ENCODE data around the gene PDE10A.
"Not testable (repeated sequence)": the region's sequence is repeated elsewhere in the genome, so short reads cannot be mapped to it uniquely, and the experiment has no call there.

PDE10A gene

DNA sequence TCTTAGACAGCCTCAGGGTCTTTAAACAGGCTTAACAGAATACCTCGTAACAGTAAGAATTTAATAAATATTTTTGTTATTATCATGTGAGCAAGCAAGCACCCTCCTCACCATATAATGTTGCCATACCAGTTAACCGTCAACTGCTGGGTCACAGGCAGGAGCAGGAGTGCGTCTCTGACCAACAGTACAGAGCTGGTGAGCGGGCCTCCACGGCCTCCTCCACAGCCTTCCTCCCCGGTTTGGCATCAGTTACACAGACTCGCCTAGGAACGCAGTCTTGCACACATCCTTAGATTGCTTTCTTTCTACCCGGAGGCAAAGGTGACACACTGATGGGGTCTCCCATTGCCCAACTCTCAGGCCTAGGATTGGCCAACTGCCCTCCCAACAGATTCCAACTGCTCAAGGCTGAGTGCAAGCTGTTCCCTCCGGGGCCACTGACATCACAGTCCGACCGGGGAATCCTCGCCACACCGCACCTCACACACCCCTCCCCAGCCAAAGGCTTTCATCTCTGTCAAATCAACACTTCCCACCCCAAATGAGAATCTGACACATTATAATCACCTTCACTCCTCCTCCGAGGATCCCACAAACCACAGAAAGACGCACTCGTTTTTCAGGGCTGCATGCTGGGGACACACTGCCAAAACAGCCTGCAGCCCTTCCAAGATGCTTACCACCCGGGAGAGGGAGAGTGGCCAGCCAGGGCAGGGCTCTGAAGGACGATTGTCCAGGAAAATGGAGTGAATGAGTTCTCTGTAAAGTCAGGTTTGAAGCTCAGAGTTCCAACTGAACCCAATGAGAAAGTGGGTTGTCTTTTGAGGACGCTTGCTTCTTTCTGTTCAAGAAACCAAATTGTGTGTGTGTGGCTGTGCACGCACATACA lies 63.2 kb downstream of the PDE10A start:
- H3K27ac ChIP-seq (ENCODE audit: low read depth, low read length), result no peak overlapping the region

GRCh38 chr6:165599121-165599520 lies 63.9 kb downstream of the PDE10A start:
- Histone ChIP-seq H3K4me1 (ENCODE audit: insufficient read depth, low read length) (peaks cover 17% of the 10 kb centered on the region; the same call in 1 of the 2 replicates), H3K36me3 (ENCODE audit: insufficient read depth, low read length) (no peaks in the 10 kb centered on the region), H3K9ac (ENCODE audit: low read depth, low read length) (no peak overlapping the region), H3K27ac (ENCODE audit: low read depth, low read length) (no peak overlapping the region), H3K9me3 (ENCODE audit: insufficient read depth, low read depth, low read length) (0 out of 2 replicates have a peak, but pooled peaks cover under 1% of the 10 kb centered on the region), H3K27me3 (ENCODE audit: insufficient read depth, low read length) (no peaks in the 10 kb centered on the region), H3K4me3 (ENCODE audit: low read length) (no peak overlapping the region)
- WGBS, result 67% methylated on average over 3 of the region's 3 CpGs

More for the DNA sequence above, 63.2 kb downstream of the PDE10A start:
- H3K4me1 ChIP-seq (ENCODE audit: insufficient read depth, low read length), result peaks cover 17% of the 10 kb centered on the region; the same call in 1 of the 2 replicates
- WGBS, result 92% methylated on average over 20 of the region's 21 CpGs
- no peaks in the 10 kb centered on the region for H3K27me3 ChIP-seq (ENCODE audit: insufficient read depth, low read length)
- H3K4me3 ChIP-seq (ENCODE audit: low read length), result no peak overlapping the region
- no peaks in the 10 kb centered on the region for H3K36me3 ChIP-seq (ENCODE audit: insufficient read depth, low read length)
- no peak overlapping the region for H3K9ac ChIP-seq (ENCODE audit: low read depth, low read length)
- H3K9me3 ChIP-seq (ENCODE audit: insufficient read depth, low read depth, low read length), result no peaks in the 10 kb centered on the region

- Histone ChIP-seq H3K9me3 (ENCODE audit: insufficient read depth, low read depth, low read length) (0 out of 2 replicates have a peak, but pooled peaks cover 6% of the 10 kb centered on the region), H3K4me1 (ENCODE audit: insufficient read depth, low read length) (peaks cover 17% of the 10 kb centered on the region; the same call in 1 of the 2 replicates), H3K9ac (ENCODE audit: low read depth, low read length) (no peak overlapping the region), H3K4me3 (ENCODE audit: low read length) (no peak overlapping the region), H3K36me3 (ENCODE audit: insufficient read depth, low read length) (no peaks in the 10 kb centered on the region), H3K27ac (ENCODE audit: low read depth, low read length) (no peak overlapping the region), H3K27me3 (ENCODE audit: insufficient read depth, low read length) (no peaks in the 10 kb centered on the region)
- 91% methylated on average over 3 of the region's 3 CpGs for WGBS
Measured at GRCh38 chr6:165597821-165598220, 65.2 kb downstream of the PDE10A start.

DNA sequence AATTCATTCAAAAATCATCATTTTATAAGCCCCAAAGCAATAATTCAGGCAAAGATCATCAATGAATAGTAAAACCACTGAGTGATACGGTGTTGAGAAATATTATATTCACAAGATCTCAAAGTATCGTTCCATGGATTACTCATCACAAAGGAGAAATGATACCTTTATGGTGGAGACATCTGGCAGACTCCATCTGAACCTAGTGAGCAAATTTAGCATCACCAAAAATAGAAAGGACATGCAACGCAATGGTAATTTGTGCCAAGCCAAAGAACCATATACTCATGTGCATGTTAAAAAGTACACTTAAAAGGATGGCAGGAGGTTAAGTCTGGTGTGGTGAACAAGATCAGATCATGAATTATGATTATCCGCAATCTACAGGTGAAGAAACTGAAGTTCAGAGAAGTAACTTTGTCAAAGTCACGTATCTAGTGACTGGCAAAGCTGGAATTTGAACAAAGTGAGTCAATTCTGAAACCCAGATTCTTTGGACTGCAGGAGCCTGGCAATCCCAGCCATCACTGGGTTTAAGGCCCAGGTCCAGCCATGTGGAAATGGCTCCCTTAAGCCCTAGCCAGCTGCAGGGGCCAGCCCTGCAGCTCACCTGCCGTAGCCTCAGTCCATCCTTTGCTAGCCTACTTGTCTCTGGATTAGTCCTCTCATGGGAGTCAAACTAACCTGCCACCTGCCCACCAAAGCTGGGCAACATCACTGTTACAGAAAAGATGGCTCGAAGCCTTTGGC lies 68.3 kb downstream of the PDE10A start:
- WGBS, result 75% methylated on average over 5 of the region's 7 CpGs
- no peak overlapping the region for H3K27ac ChIP-seq (ENCODE audit: low read depth, low read length)
- no peaks in the 10 kb centered on the region for H3K27me3 ChIP-seq (ENCODE audit: insufficient read depth, low read length)

GRCh38 chr6:165592947-165593346 lies 70.1 kb downstream of the PDE10A start:
- H3K9ac ChIP-seq (ENCODE audit: low read depth, low read length); H3K36me3 ChIP-seq (ENCODE audit: insufficient read depth, low read length); H3K27ac ChIP-seq (ENCODE audit: low read depth, low read length); H3K9me3 ChIP-seq (ENCODE audit: insufficient read depth, low read depth, low read length); H3K27me3 ChIP-seq (ENCODE audit: insufficient read depth, low read length); H3K4me3 ChIP-seq (ENCODE audit: low read length); H3K4me1 ChIP-seq (ENCODE audit: insufficient read depth, low read length): not testable (repeated sequence)
- WGBS, result 97% methylated on average over 4 of the region's 4 CpGs

More for the DNA sequence above, 68.3 kb downstream of the PDE10A start:
- Histone ChIP-seq H3K4me1 (ENCODE audit: insufficient read depth, low read length) (0 out of 2 replicates have a peak, but pooled peaks cover 11% of the 10 kb centered on the region), H3K9ac (ENCODE audit: low read depth, low read length) (no peak overlapping the region), H3K4me3 (ENCODE audit: low read length) (no peak overlapping the region), H3K36me3 (ENCODE audit: insufficient read depth, low read length) (no peaks in the 10 kb centered on the region), H3K9me3 (ENCODE audit: insufficient read depth, low read depth, low read length) (0 out of 2 replicates have a peak, but pooled peaks cover 6% of the 10 kb centered on the region)

DNA sequence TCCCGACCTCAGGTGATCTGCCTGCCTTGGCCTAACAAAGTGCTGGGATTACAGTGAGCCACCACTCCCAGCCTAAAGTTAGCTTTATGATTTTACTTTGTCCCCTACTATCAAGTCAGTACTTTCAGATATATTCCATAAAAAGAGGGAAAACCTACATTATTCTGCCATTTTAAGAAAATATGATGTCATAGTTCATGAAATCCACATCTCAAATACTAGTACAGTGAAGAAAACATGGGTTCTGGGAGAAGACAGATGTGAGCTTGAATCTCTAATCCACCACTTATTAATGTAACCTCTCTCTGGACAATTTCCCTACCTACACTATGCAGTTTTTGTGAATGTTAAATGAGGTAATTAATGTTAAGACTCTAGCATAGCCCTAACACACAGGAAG lies 74.5 kb downstream of the PDE10A start:
- no peaks in the 10 kb centered on the region for H3K36me3 ChIP-seq (ENCODE audit: insufficient read depth, low read length)
- peaks cover 6% of the 10 kb centered on the region; the same call in 1 of the 2 replicates for H3K4me1 ChIP-seq (ENCODE audit: insufficient read depth, low read length)
- H3K27me3 ChIP-seq (ENCODE audit: insufficient read depth, low read length), result no peaks in the 10 kb centered on the region
- WGBS, result 90% methylated on average over 1 of the region's 1 CpG
- no peak overlapping the region for H3K4me3 ChIP-seq (ENCODE audit: low read length)
- H3K9me3 ChIP-seq (ENCODE audit: insufficient read depth, low read depth, low read length), result no peaks in the 10 kb centered on the region
- no peak overlapping the region for H3K9ac ChIP-seq (ENCODE audit: low read depth, low read length)
- no peak overlapping the region for H3K27ac ChIP-seq (ENCODE audit: low read depth, low read length)

DNA sequence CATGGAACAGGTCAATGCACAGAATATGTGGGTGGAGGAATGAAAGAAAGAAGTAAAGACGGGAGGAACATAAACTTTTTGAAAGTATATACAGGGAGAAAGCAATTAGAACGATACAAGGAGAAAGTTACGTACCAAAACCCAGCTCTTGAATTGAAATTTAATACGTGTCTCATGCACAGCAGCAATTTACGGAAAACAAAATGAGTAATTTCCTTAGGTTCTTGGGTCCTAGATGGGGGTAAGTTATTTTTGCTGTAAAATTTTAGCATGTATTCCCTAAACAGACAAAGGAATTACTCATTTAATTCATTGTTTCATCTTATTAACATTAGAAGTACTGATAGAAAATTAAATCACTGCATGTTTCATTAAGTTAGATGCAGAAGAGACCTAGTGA lies 75.8 kb downstream of the PDE10A start:
- WGBS, result 95% methylated on average over 5 of the region's 5 CpGs
- Histone ChIP-seq H3K4me3 (ENCODE audit: low read length) (no peak overlapping the region), H3K36me3 (ENCODE audit: insufficient read depth, low read length) (no peaks in the 10 kb centered on the region), H3K27ac (ENCODE audit: low read depth, low read length) (no peak overlapping the region), H3K4me1 (ENCODE audit: insufficient read depth, low read length) (peaks cover 6% of the 10 kb centered on the region; the same call in 1 of the 2 replicates), H3K9ac (ENCODE audit: low read depth, low read length) (no peak overlapping the region), H3K27me3 (ENCODE audit: insufficient read depth, low read length) (no peaks in the 10 kb centered on the region), H3K9me3 (ENCODE audit: insufficient read depth, low read depth, low read length) (no peaks in the 10 kb centered on the region)

DNA sequence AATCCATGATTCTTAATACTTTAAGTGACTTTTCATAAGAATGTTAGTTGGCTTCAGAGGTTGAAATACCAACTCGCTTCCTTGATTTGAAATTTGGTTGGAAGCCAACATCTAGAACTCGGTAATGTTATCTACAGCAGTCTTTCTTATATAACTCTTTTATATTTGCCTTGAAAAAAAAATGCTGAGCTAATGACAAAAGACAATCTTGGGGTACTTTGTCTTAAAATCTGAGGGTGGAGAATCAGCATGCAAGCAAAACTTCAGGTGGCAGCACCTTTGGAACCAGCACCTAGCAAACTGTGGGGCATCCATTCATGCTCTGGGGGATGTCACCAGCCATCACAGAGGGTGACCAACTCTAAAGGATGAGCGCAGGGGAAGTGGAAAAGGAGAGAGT lies 76.3 kb downstream of the PDE10A start:
- Histone ChIP-seq H3K27ac (ENCODE audit: low read depth, low read length) (no peak overlapping the region), H3K4me1 (ENCODE audit: insufficient read depth, low read length) (peaks cover 6% of the 10 kb centered on the region; the same call in 1 of the 2 replicates), H3K27me3 (ENCODE audit: insufficient read depth, low read length) (no peaks in the 10 kb centered on the region), H3K36me3 (ENCODE audit: insufficient read depth, low read length) (no peaks in the 10 kb centered on the region), H3K9ac (ENCODE audit: low read depth, low read length) (no peak overlapping the region), H3K4me3 (ENCODE audit: low read length) (no peak overlapping the region), H3K9me3 (ENCODE audit: insufficient read depth, low read depth, low read length) (no peaks in the 10 kb centered on the region)
- 89% methylated on average over 3 of the region's 3 CpGs for WGBS

DNA sequence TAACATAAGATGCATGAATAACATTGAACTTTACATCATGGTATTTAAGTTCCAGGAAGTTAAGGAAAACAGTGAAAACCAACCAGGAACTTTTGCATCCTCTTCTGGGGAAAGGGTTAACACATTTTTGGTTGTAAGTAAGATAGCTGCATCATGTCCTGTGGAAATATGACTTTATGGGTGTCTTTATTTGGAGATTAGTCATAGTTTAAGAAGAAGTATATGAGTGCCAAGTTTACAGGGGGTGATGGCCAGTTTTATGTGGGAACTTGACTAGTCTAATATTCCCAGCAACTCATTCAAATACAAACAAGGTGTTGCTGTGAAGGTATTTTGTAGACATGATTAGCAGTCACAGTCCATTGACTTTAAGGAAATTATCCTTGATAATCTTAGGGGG lies 78.0 kb downstream of the PDE10A start:
- no peaks in the 10 kb centered on the region for H3K36me3 ChIP-seq (ENCODE audit: insufficient read depth, low read length)
- no peak overlapping the region for H3K4me3 ChIP-seq (ENCODE audit: low read length)
- peaks cover 6% of the 10 kb centered on the region; the same call in 1 of the 2 replicates for H3K4me1 ChIP-seq (ENCODE audit: insufficient read depth, low read length)
- H3K27me3 ChIP-seq (ENCODE audit: insufficient read depth, low read length), result no peaks in the 10 kb centered on the region
- no peaks in the 10 kb centered on the region for H3K9me3 ChIP-seq (ENCODE audit: insufficient read depth, low read depth, low read length)
- H3K27ac ChIP-seq (ENCODE audit: low read depth, low read length), result no peak overlapping the region
- no peak overlapping the region for H3K9ac ChIP-seq (ENCODE audit: low read depth, low read length)

DNA sequence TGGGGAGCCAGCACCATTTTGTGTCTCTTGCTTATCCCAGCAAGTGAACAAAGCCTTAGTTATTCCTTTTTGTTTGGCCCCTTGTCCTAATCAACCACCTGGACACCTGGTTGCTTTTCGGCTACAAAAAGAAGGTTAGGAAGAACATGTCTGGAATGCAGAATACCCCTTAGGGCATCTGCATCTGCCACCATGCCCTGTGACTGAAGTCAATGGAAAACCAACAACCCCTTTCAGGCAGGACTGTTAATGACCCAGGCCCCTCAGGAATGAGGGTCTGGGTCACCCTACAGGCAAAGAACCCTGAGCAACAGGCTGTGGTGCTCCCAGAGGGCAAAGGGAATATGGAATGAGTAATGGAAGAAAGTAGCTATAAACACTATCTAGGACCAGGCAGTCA lies 78.5 kb downstream of the PDE10A start:
- WGBS, result 89% methylated on average over 1 of the region's 1 CpG
- H3K36me3 ChIP-seq (ENCODE audit: insufficient read depth, low read length), result no peaks in the 10 kb centered on the region
- peaks cover 6% of the 10 kb centered on the region; the same call in 1 of the 2 replicates for H3K4me1 ChIP-seq (ENCODE audit: insufficient read depth, low read length)
- no peaks in the 10 kb centered on the region for H3K27me3 ChIP-seq (ENCODE audit: insufficient read depth, low read length)
- H3K27ac ChIP-seq (ENCODE audit: low read depth, low read length), result no peak overlapping the region
- H3K9me3 ChIP-seq (ENCODE audit: insufficient read depth, low read depth, low read length), result no peaks in the 10 kb centered on the region
- H3K9ac ChIP-seq (ENCODE audit: low read depth, low read length), result no peak overlapping the region
- H3K4me3 ChIP-seq (ENCODE audit: low read length), result no peak overlapping the region

- peaks cover 6% of the 10 kb centered on the region; the same call in 1 of the 2 replicates for H3K4me1 ChIP-seq (ENCODE audit: insufficient read depth, low read length)
- no peak overlapping the region for H3K27ac ChIP-seq (ENCODE audit: low read depth, low read length)
- H3K9ac ChIP-seq (ENCODE audit: low read depth, low read length), result no peak overlapping the region
- 100% methylated on average over 1 of the region's 1 CpG for WGBS
- no peaks in the 10 kb centered on the region for H3K36me3 ChIP-seq (ENCODE audit: insufficient read depth, low read length)
- H3K4me3 ChIP-seq (ENCODE audit: low read length), result no peak overlapping the region
- no peaks in the 10 kb centered on the region for H3K9me3 ChIP-seq (ENCODE audit: insufficient read depth, low read depth, low read length)
- no peaks in the 10 kb centered on the region for H3K27me3 ChIP-seq (ENCODE audit: insufficient read depth, low read length)
Measured at GRCh38 chr6:165581678-165582077, 81.4 kb downstream of the PDE10A start.
